H1 (cell line): ENCODE measurements around the gene PLA2G4E. TPM values are rescaled to one million over a fixed set of nuclear protein-coding genes. Genes with fewer than 3 reads are reported as not detected.

Experiments used
- ASH2L ChIP-seq: fragments of 200-600, 300-600 bp; sonication (generic); IDR thresholded peaks from one replicate; pipeline ENCODE4 v1.7.1; 2017; ENCODE audit warnings: low read length
- BRCA1 ChIP-seq: IDR thresholded peaks from 2 replicates; pipeline ENCODE4 v1.6.1; 2012; ENCODE audit warnings: low read depth, low read length, improper control_type of control experiment
- CHD1 ChIP-seq: IDR thresholded peaks from 2 replicates; pipeline ENCODE4 v1.6.1; 2012; ENCODE audit warnings: low read depth, low read length, improper control_type of control experiment
- CREB1 ChIP-seq: IDR thresholded peaks from 2 replicates; pipeline ENCODE4 v1.6.1; 2012; ENCODE audit warnings: inconsistent platforms
- EGR1 ChIP-seq: IDR thresholded peaks from 2 replicates; pipeline ENCODE4 v1.6.1; 2011; ENCODE audit warnings: low read depth, low read length, borderline replicate concordance
- GTF2F1 ChIP-seq: IDR thresholded peaks from 2 replicates; pipeline ENCODE4 v1.6.1; 2012; ENCODE audit warnings: low read depth, low read length, improper control_type of control experiment, borderline replicate concordance
- HDAC6 ChIP-seq: IDR thresholded peaks from one replicate; pipeline ENCODE4 v1.7.1; 2012; ENCODE audit warnings: low read depth, mild to moderate bottlenecking, inconsistent platforms, low read length, moderate library complexity
- KDM1A ChIP-seq: fragments of 200-600, 300-600 bp; sonication (generic); IDR thresholded peaks from 2 replicates; pipeline ENCODE4 v1.7.1; 2016; ENCODE audit warnings: mild to moderate bottlenecking, low read length, borderline replicate concordance
- MAFK ChIP-seq: IDR thresholded peaks from 2 replicates; pipeline ENCODE4 v1.6.1; 2012; ENCODE audit warnings: low read depth, mild to moderate bottlenecking, improper control_type of control experiment, low read length
- SRF ChIP-seq: IDR thresholded peaks from 2 replicates; pipeline ENCODE4 v1.6.1; 2011; ENCODE audit warnings: mild to moderate bottlenecking, low read depth, low read length, moderate library complexity
- polyA plus RNA-seq, 7 experiments: library from polyadenylated mRNA; depleted of rRNA in 3 of 7; stranded (reverse) in 5 of 7; unstranded in 2 of 7; fragments of >200 nt in 5 of 7; fragments of 200-250 nt in 2 of 7; gene quantifications; 1 replicate in 5 of 7; 2 replicates in 1 of 7; 4 replicates in 1 of 7; pipeline versions ENCODE4 v1.2.1 to v1.2.3, GENCODE V29; 2011 to 2013; ENCODE audit warnings: missing spikeins in 2 of 7, mixed read lengths in 2 of 7
- total RNA-seq: library from RNA; stranded (reverse); fragmentation: NEBNext Ultra II Directional; extraction: Animal tissue kit (Norgen Biotek cat#: 25700); gene quantifications from 2 replicates; pipeline ENCODE4 v1.2.1, GENCODE V29; 2021
- TF ChIP-seq, protein P1 (sequence below): IDR thresholded peaks from 2 replicates; pipeline ENCODE4 v1.6.1; 2011; ENCODE audit warnings: low read depth, mild to moderate bottlenecking, low read length; ENCODE audit not compliant: insufficient read depth

The PLA2G4E gene
- total and polyA plus RNA-seq, 2 of the 8 experiments (the other 6 are each of a cell fraction or from before 2014, with no cell fraction given), result 0.03 TPM; not detected in 1

DNA sequence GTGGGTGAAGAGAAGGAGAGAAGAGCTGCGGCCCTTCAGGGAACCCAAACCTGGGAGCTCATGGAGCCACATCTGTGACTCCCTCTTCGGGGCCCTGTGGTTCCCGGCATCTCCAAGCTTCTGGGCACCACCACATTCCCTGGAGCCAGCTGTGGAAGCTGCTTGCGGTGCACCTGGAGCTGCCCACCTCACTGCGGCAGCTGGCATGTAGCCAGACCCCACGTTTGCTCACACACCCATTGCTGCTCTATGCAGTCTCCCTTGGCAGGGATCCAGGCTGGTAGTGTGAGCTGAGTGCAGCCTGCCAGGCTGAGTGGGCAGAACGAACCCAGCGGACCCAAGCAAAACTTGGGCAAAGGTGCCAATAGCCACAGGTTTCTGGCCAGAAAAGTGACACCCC, 16.8 kb upstream of the PLA2G4E start (continued):
- TF ChIP-seq, protein P1, sequence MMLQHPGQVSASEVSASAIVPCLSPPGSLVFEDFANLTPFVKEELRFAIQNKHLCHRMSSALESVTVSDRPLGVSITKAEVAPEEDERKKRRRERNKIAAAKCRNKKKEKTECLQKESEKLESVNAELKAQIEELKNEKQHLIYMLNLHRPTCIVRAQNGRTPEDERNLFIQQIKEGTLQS, result no peak
- TF ChIP-seq HDAC6, result no peak
- TF ChIP-seq EGR1, result no peak
- TF ChIP-seq BRCA1, result no peak
- no peak for TF ChIP-seq CHD1
- no peak for TF ChIP-seq KDM1A
- TF ChIP-seq MAFK, result no peak
- no peak for TF ChIP-seq GTF2F1
- TF ChIP-seq SRF, result no peak
- no peak for TF ChIP-seq CREB1
- TF ChIP-seq ASH2L, result no peak
